Mesendoderm (in vitro differentiated cells): ENCODE data around the gene CELSR2.

ENCODE experiments used
- DNase-seq: peaks from one replicate; pipeline ENCODE4 v3.0.0; 2013
- H2AK5ac ChIP-seq: 2 replicates; pipeline ENCODE4 v1.6.1; 2013; ENCODE audit warnings: low read length, inconsistent platforms
- H2BK120ac ChIP-seq: 2 replicates; pipeline ENCODE4 v1.6.1; 2013; ENCODE audit warnings: low read depth, mild to moderate bottlenecking, low read length, moderate library complexity, mixed read lengths
- H2BK15ac ChIP-seq: replicated peaks from 2 replicates; pipeline ENCODE4 v1.6.1; 2013; ENCODE audit warnings: low read depth, mild to moderate bottlenecking, moderate library complexity
- H2BK5ac ChIP-seq: 2 replicates; pipeline ENCODE4 v1.6.1; 2013; ENCODE audit warnings: low read length, inconsistent platforms
- H3K18ac ChIP-seq: 2 replicates; pipeline ENCODE4 v1.6.1; 2013; ENCODE audit warnings: mild to moderate bottlenecking, low read length, mixed read lengths
- H3K23ac ChIP-seq: one replicate; pipeline ENCODE4 v1.6.1; 2013; ENCODE audit warnings: low read length
- H3K27ac ChIP-seq: 2 replicates; pipeline ENCODE4 v1.5.1; 2013; ENCODE audit warnings: low read depth, mild to moderate bottlenecking, inconsistent platforms, low read length, moderate library complexity
- H3K27me3 ChIP-seq: 2 replicates; pipeline ENCODE4 v1.6.1; 2013; ENCODE audit warnings: low read length, control low read depth, mild to moderate bottlenecking, inconsistent platforms; ENCODE audit not compliant: insufficient read depth, poor library complexity
- H3K36me3 ChIP-seq: 2 replicates; pipeline ENCODE4 v1.6.1; 2013; ENCODE audit warnings: low read length, inconsistent platforms; ENCODE audit not compliant: control insufficient read depth, insufficient read depth
- H3K4ac ChIP-seq: one replicate; pipeline ENCODE4 v1.6.1; 2013; ENCODE audit warnings: low read depth, mild to moderate bottlenecking, low read length, moderate library complexity
- H3K4me1 ChIP-seq: 2 replicates; pipeline ENCODE4 v1.6.1; 2013; ENCODE audit warnings: low read depth, low read length, inconsistent platforms; ENCODE audit not compliant: control insufficient read depth
- H3K4me2 ChIP-seq: 2 replicates; pipeline ENCODE4 v1.6.1; 2013; ENCODE audit warnings: low read length
- H3K4me3 ChIP-seq: 2 replicates; pipeline ENCODE4 v1.5.1; 2013; ENCODE audit warnings: mild to moderate bottlenecking, low read length
- H3K56ac ChIP-seq: one replicate; pipeline ENCODE4 v1.6.1; 2013; ENCODE audit warnings: low read length
- H3K79me1 ChIP-seq: 2 replicates; pipeline ENCODE4 v1.6.1; 2013; ENCODE audit warnings: low read length, inconsistent platforms
- H3K79me2 ChIP-seq: 2 replicates; pipeline ENCODE4 v1.6.1; 2013; ENCODE audit warnings: mild to moderate bottlenecking, low read length; ENCODE audit not compliant: control insufficient read depth, insufficient read depth
- H3K9ac ChIP-seq: 2 replicates; pipeline ENCODE4 v1.6.1; 2013; ENCODE audit warnings: low read length, inconsistent platforms
- H4K5ac ChIP-seq: one replicate; pipeline ENCODE4 v1.6.1; 2013; ENCODE audit warnings: low read length
- H4K8ac ChIP-seq: one replicate; pipeline ENCODE4 v1.6.1; 2013; ENCODE audit warnings: low read depth, mild to moderate bottlenecking, control low read depth, low read length, moderate library complexity
- WGBS: extraction: QIAGEN DNeasy Blood & Tissue Kit; methylation state at CpG from one replicate; pipeline ENCODE4 v1.1.7; 2013; ENCODE audit warnings: low lambda C conversion rate, missing lambda C conversion rate; ENCODE audit not compliant: insufficient coverage; ENCODE audit errors: extremely low coverage; 5-methylcytosine and 5-hydroxymethylcytosine counted together

The CELSR2 gene

DNA sequence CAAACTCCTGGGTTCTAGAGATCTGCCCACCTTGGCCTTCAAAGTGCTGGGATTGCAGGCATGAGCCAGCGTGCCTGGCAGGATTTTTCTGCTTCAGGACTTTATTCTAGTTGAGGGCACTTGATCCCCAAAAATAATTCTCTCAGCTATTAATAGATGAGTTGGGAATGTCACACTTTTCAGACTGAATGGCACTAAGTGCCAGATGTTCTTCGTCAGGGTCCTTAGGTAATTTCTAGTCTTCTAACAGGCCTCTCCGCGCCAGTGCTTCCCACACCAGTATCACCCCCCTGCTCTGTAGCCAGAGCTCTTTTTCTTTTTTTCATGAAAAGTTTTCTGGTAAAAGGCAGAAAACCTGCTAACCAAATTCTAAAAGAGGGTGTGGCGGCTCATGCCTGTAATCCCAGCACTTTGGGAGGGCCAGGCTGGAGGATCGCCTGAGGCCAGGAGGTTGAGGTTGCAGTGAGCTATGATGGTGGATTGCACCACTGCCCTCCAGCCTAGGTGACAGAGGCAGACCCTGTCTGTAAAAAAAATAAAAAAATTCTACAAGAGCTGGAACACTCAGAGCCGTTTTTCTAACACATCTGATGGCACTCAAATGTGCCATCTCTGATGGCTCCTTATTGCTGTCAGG is 41.8 kb upstream of the CELSR2 start:
- WGBS, result no CpG with 5 or more reads among the region's 7 CpGs
- no peak overlapping the region for H2AK5ac ChIP-seq

DNA sequence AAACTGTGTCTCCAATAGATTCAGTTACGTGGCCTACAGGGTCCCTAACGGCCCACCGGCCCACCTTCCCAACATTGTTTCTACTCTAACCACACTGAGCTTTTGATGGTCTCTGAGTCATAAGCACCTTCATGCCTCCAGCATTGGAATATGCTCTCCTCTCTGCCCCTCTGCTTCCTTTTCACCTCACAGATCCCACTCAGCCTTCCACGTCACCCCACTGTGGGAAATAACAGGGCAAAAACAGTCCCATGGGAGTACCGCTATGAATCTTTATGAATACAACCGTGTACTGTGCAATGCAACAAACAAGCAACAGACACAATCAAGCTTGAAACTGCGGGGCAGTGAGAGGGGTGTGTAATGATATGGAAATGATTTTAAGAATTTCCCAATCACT is 40.9 kb upstream of the CELSR2 start:
- Histone ChIP-seq H3K56ac (peak overlapping the region; percentile 10), H3K4me3 (no peak overlapping the region)
- WGBS, result no CpG with 5 or more reads among the region's 7 CpGs

More for the DNA sequence above, 41.8 kb upstream of the CELSR2 start:
- no peak overlapping the region for H4K5ac ChIP-seq
- no peaks in the 10 kb centered on the region for H3K4me1 ChIP-seq
- H3K56ac ChIP-seq, result no peak overlapping the region
- no peak overlapping the region for H3K18ac ChIP-seq
- H3K23ac ChIP-seq, result no peak overlapping the region
- H2BK15ac ChIP-seq, result no peak overlapping the region
- no peak overlapping the region for H3K4ac ChIP-seq
- no peaks in the 10 kb centered on the region for H3K79me2 ChIP-seq
- no peak overlapping the region for H2BK5ac ChIP-seq
- no peaks in the 10 kb centered on the region for H3K36me3 ChIP-seq
- H3K9ac ChIP-seq, result no peak overlapping the region
- no peak overlapping the region for H4K8ac ChIP-seq
- H3K4me2 ChIP-seq, result no peak overlapping the region
- H3K4me3 ChIP-seq, result no peak overlapping the region
- H3K27ac ChIP-seq, result no peak overlapping the region
- H3K79me1 ChIP-seq, result no peaks in the 10 kb centered on the region
- H3K27me3 ChIP-seq, result no peaks in the 10 kb centered on the region
- H2BK120ac ChIP-seq, result no peak overlapping the region
- no peak for DNase-seq

DNA sequence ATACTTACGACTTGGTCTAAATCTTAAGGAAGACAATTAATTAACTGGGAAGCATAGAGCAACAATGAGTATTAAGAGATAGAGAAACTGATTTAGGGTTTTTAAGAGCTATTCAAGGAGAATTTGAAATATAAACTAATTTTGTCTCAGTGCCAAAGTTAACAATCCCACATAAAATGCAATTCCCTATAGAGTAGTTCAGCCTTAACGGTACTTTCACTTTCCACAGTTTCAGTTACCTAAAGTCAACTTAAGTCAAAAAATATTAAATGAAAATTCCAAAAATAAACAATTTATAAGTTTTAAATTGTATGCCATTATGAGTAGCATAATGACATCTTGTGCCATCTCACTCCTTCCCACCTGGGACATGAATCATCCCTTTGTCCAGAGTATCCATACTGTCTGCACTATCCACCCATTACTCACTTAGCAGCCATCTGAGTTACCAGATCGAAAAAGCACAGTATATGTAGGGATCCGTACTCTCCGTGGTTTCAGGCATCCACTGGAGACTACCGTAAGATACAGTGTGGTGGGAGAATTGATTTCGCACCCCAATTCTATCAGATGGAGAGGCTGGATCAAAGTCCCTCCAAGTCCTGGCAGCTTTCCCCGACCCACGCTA is 40.4 kb upstream of the CELSR2 start:
- no peak overlapping the region for H2BK120ac ChIP-seq
- no peaks in the 10 kb centered on the region for H3K79me1 ChIP-seq
- no peak for DNase-seq
- no peak overlapping the region for H3K4me3 ChIP-seq
- no peak overlapping the region for H3K4me2 ChIP-seq
- H3K79me2 ChIP-seq, result peaks cover 1% of the 10 kb centered on the region
- H2AK5ac ChIP-seq, result no peak overlapping the region
- H3K4me1 ChIP-seq, result no peaks in the 10 kb centered on the region
- no peak overlapping the region for H2BK15ac ChIP-seq
- no peaks in the 10 kb centered on the region for H3K27me3 ChIP-seq
- no peak overlapping the region for H4K5ac ChIP-seq
- H3K9ac ChIP-seq, result no peak overlapping the region
- no peak overlapping the region for H3K4ac ChIP-seq
- H3K23ac ChIP-seq, result no peak overlapping the region
- no peaks in the 10 kb centered on the region for H3K36me3 ChIP-seq
- H3K56ac ChIP-seq, result no peak overlapping the region
- H3K18ac ChIP-seq, result no peak overlapping the region
- H4K8ac ChIP-seq, result no peak overlapping the region
- no CpG with 5 or more reads among the region's 9 CpGs for WGBS
- H2BK5ac ChIP-seq, result no peak overlapping the region
- no peak overlapping the region for H3K27ac ChIP-seq

More for the DNA sequence above, 40.9 kb upstream of the CELSR2 start:
- Histone ChIP-seq H3K36me3 (no peaks in the 10 kb centered on the region), H2BK120ac (no peak overlapping the region), H3K27ac (no peak overlapping the region), H3K79me1 (no peaks in the 10 kb centered on the region), H4K5ac (no peak overlapping the region), H3K4me1 (no peaks in the 10 kb centered on the region), H3K79me2 (no peaks in the 10 kb centered on the region), H3K4me2 (no peak overlapping the region), H3K23ac (no peak overlapping the region), H3K9ac (no peak overlapping the region), H4K8ac (no peak overlapping the region), H2BK5ac (no peak overlapping the region), H2AK5ac (no peak overlapping the region), H3K27me3 (no peaks in the 10 kb centered on the region), H3K18ac (no peak overlapping the region), H3K4ac (no peak overlapping the region), H2BK15ac (no peak overlapping the region)
- no peak for DNase-seq

DNA sequence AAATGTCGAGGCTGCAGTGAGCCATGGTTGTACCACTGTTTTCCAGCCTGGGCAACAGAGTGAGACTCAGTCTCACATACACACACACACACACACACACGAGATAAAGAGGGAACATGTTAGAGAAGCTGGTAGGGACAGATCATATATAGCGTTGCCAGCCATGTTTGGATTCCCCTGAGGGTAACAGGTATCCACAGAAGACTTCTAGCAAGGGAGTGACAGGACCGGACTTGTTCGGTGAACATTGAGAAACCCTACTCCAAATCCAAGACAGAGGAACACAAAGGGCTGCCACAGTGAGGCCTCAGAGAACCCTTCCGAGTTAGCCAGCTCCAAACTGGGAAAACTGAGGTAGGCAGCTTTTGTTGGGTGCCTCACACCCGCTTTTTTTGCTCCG is 39.3 kb upstream of the CELSR2 start:
- WGBS, result no CpG with 5 or more reads among the region's 8 CpGs

DNA sequence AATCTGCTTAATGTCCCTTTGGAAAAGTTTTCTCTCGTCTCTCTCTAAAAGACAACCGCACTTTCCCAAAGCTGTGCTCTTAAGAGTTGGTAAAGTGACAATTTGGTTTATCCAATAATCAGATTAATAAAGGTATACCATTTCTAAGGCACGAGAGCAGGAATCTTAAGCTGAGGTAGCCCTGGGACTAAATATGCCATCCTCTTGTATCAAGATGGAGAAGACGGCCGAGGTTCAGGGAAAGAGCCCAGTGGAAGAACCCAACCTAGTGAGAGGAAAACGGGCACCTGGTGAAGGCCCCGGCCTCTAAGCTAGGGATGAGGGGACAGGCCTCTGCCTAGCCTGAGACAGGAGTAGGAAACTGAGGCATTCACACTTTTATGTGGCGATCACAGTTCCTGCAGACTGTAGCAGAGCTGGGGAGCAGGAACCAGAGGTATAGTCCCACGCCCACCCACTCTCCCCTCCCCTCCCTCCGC is 36.0 kb upstream of the CELSR2 start:
- Histone ChIP-seq H2BK15ac (no peak overlapping the region), H3K4me1 (no peaks in the 10 kb centered on the region), H3K9ac (peak overlapping the region; percentile 77), H4K8ac (no peak overlapping the region), H3K36me3 (no peaks in the 10 kb centered on the region), H2BK5ac (no peak overlapping the region), H3K4ac (no peak overlapping the region), H3K79me1 (peaks cover 14% of the 10 kb centered on the region), H3K27ac (no peak overlapping the region), H3K23ac (no peak overlapping the region), H4K5ac (no peak overlapping the region), H3K4me2 (peak overlapping the region; percentile 87), H3K79me2 (peaks cover 33% of the 10 kb centered on the region), H3K27me3 (no peaks in the 10 kb centered on the region), H2BK120ac (no peak overlapping the region), H2AK5ac (no peak overlapping the region), H3K4me3 (no peak overlapping the region), H3K56ac (peak overlapping the region; percentile 92), H3K18ac (no peak overlapping the region)
- no CpG with 5 or more reads among the region's 10 CpGs for WGBS
- no peak for DNase-seq

More for the DNA sequence above, 39.3 kb upstream of the CELSR2 start:
- Histone ChIP-seq H3K4me3 (no peak overlapping the region), H2BK5ac (no peak overlapping the region), H3K23ac (no peak overlapping the region), H3K79me2 (peaks cover 12% of the 10 kb centered on the region), H2AK5ac (no peak overlapping the region), H3K4me2 (no peak overlapping the region), H2BK15ac (no peak overlapping the region), H3K27me3 (no peaks in the 10 kb centered on the region), H3K4me1 (no peaks in the 10 kb centered on the region), H3K4ac (no peak overlapping the region), H3K9ac (no peak overlapping the region), H4K5ac (no peak overlapping the region), H3K27ac (no peak overlapping the region), H3K36me3 (no peaks in the 10 kb centered on the region), H2BK120ac (no peak overlapping the region), H3K56ac (no peak overlapping the region), H3K79me1 (peaks cover 6% of the 10 kb centered on the region), H4K8ac (no peak overlapping the region), H3K18ac (no peak overlapping the region)
- no peak for DNase-seq
